ENCODE data around the gene NACC2. TPM values are rescaled to one million over a fixed set of nuclear protein-coding genes. Genes with fewer than 3 reads are reported as not detected.

NACC2 gene
- total and polyA plus RNA-seq, 2 of the 8 experiments (the other 6 are each of a cell fraction or from before 2014, with no cell fraction given) = 8.3 to 14.0 TPM

DNA sequence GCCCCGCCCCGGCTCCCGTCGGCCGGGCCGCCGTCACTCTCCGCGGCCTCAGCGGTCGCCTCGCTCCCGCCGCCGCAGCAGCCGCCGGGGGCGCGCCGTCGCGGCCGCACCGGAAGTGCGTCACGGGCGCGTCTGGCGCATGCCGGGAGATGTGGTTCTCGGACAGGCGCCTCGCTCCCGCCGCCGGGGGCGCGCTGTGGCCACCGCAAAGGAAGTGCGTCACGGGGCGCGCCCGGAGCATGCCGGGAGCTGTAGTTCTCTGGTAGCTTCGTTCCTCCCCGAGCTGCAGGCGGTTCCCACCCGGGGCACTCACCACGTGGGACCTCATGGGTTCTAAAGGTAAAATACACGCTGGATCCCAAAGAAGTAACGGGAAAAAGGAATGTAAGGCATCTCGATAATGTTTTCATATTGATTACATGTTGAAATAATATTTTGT, 133.8 kb downstream of the NACC2 start, which contains the start of gene UBAC1 (continued):
- TF ChIP-seq CBX5 (IDR thresholded peaks at IDR 0.05; ENCODE audit: low read depth, low read length) (no peak), SIN3A (conservative IDR thresholded peaks at IDR 0.05 in 1 of 2, IDR thresholded peaks at IDR 0.05 in 1 of 2; ENCODE audit: low read depth in 1 of 2, low read length in 2 of 2) (peak in 1 of 2 experiments; percentile 47; a peak in 1 of 4 replicates), EGR1 (IDR thresholded peaks at IDR 0.05; ENCODE audit: borderline replicate concordance, low read depth, low read length) (no peak), SUZ12 (IDR thresholded peaks at IDR 0.05; ENCODE audit: low read length) (no peak), NANOG (IDR thresholded peaks at IDR 0.05; ENCODE audit: insufficient read depth, low read depth, low read length, poor library complexity, severe bottlenecking) (no peak), HDAC6 (IDR thresholded peaks at IDR 0.05; ENCODE audit: low read depth, low read length) (no peak), POLR2AphosphoS5 (IDR thresholded peaks at IDR 0.05; ENCODE audit: low read depth, low read length) (no peak), TAF7 (optimal IDR thresholded peaks at IDR 0.05; ENCODE audit: borderline replicate concordance, low read depth, low read length) (no peak), EP300 (IDR thresholded peaks at IDR 0.05; ENCODE audit: borderline replicate concordance in 1 of 2, low read depth in 2 of 2, low read length in 2 of 2) (no peak), CTBP2 (IDR thresholded peaks at IDR 0.05; ENCODE audit: borderline replicate concordance, insufficient read depth, insufficient read length, low read length) (no peak), BCL11A (IDR thresholded peaks at IDR 0.05; ENCODE audit: low read depth in 2 of 2, low read length in 2 of 2) (no peak), POLR2A (IDR thresholded peaks at IDR 0.05; ENCODE audit: control extremely low read depth in 1 of 2, low read depth in 2 of 2, low read length in 2 of 2) (no peak), SAP30 (IDR thresholded peaks at IDR 0.05; ENCODE audit: insufficient read depth, insufficient replicate concordance, low read length) (no peak), SIRT6 (IDR thresholded peaks at IDR 0.05; ENCODE audit: low read length) (no peak), JUN (IDR thresholded peaks at IDR 0.05; ENCODE audit: low read depth, low read length) (no peak), BACH1 (IDR thresholded peaks at IDR 0.05; ENCODE audit: low read length) (no peak; the same call in 1 of the 2 replicates), SP4 (IDR thresholded peaks at IDR 0.05; ENCODE audit: low read length) (no peak), BRCA1 (IDR thresholded peaks at IDR 0.05; ENCODE audit: low read depth, low read length) (no peak), ZNF274 (IDR thresholded peaks at IDR 0.05; ENCODE audit: borderline replicate concordance, extremely low read depth, low read length) (no peak)
- TF ChIP-seq, protein P1, sequence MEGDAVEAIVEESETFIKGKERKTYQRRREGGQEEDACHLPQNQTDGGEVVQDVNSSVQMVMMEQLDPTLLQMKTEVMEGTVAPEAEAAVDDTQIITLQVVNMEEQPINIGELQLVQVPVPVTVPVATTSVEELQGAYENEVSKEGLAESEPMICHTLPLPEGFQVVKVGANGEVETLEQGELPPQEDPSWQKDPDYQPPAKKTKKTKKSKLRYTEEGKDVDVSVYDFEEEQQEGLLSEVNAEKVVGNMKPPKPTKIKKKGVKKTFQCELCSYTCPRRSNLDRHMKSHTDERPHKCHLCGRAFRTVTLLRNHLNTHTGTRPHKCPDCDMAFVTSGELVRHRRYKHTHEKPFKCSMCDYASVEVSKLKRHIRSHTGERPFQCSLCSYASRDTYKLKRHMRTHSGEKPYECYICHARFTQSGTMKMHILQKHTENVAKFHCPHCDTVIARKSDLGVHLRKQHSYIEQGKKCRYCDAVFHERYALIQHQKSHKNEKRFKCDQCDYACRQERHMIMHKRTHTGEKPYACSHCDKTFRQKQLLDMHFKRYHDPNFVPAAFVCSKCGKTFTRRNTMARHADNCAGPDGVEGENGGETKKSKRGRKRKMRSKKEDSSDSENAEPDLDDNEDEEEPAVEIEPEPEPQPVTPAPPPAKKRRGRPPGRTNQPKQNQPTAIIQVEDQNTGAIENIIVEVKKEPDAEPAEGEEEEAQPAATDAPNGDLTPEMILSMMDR (IDR thresholded peaks at IDR 0.05; ENCODE audit: control extremely low read depth in 1 of 3, insufficient read depth in 1 of 3, low read depth in 1 of 3, low read length in 3 of 3) = peak in 1 of 3 experiments; percentile 18; a peak in 2 of 4 replicates
- TF ChIP-seq, protein P2, sequence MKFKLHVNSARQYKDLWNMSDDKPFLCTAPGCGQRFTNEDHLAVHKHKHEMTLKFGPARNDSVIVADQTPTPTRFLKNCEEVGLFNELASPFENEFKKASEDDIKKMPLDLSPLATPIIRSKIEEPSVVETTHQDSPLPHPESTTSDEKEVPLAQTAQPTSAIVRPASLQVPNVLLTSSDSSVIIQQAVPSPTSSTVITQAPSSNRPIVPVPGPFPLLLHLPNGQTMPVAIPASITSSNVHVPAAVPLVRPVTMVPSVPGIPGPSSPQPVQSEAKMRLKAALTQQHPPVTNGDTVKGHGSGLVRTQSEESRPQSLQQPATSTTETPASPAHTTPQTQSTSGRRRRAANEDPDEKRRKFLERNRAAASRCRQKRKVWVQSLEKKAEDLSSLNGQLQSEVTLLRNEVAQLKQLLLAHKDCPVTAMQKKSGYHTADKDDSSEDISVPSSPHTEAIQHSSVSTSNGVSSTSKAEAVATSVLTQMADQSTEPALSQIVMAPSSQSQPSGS (IDR thresholded peaks at IDR 0.05; ENCODE audit: low read length) = no peak
